ENCODE measurements around the gene AEBP1.
A peak's percentile ranks its signal among the peaks of the same experiment; 100 is the strongest.

AEBP1 gene

GRCh38 chr7:44101966-44102845 is 1.9 kb upstream of the AEBP1 start:
- peak overlapping the region; percentile 3 for H3K9ac ChIP-seq (ENCODE audit: low read depth, low read length, poor library complexity, severe bottlenecking)

GRCh38 chr7:44102846-44103565 is 1.1 kb upstream of the AEBP1 start:
- Histone ChIP-seq H3K79me2 (ENCODE audit: insufficient read depth, low read length) (peaks cover 39% of the 10 kb centered on the region), H3F3A (ENCODE audit: low read depth) (peaks cover 3% of the 10 kb centered on the region; the same call in 1 of the 2 replicates), H3K4me2 (ENCODE audit: low read depth, low read length, poor library complexity, severe bottlenecking) (peak overlapping the region; percentile 2), H3K36me3 (ENCODE audit: insufficient read depth, low read length) (no peaks in the 10 kb centered on the region), H3K4me1 (ENCODE audit: insufficient read depth, low read length, poor library complexity, severe bottlenecking) (peaks cover 60% of the 10 kb centered on the region), H3K4me3 (ENCODE audit: low read length, poor library complexity, severe bottlenecking) (no peak overlapping the region), H3K9ac (ENCODE audit: low read depth, low read length, poor library complexity, severe bottlenecking) (peak overlapping the region; percentile 47), H2AFZ (ENCODE audit: low read length) (no peak overlapping the region), H3K9me3 (ENCODE audit: insufficient read depth, low read depth, low read length) (no peaks in the 10 kb centered on the region), H3K9me2 (replicated peaks; ENCODE audit: low read depth, low read length) (no peaks in the 10 kb centered on the region), H4K20me1 (ENCODE audit: insufficient read depth, low read length, poor library complexity, severe bottlenecking) (peaks cover 28% of the 10 kb centered on the region), H3K27me3 (ENCODE audit: insufficient read depth, low read length, poor library complexity, severe bottlenecking) (no peaks in the 10 kb centered on the region)
- TF ChIP-seq EZH2phosphoT487 (IDR thresholded peaks at IDR 0.05; ENCODE audit: borderline replicate concordance) (no peak), CTCF (conservative IDR thresholded peaks at IDR 0.05; ENCODE audit: low read length) (no peak)

More at GRCh38 chr7:44101966-44102845, 1.9 kb upstream of the AEBP1 start:
- Histone ChIP-seq H3K4me2 (ENCODE audit: low read depth, low read length, poor library complexity, severe bottlenecking) (no peak overlapping the region), H3K36me3 (ENCODE audit: insufficient read depth, low read length) (no peaks in the 10 kb centered on the region), H4K20me1 (ENCODE audit: insufficient read depth, low read length, poor library complexity, severe bottlenecking) (peaks cover 26% of the 10 kb centered on the region), H3K27me3 (ENCODE audit: insufficient read depth, low read length, poor library complexity, severe bottlenecking) (no peaks in the 10 kb centered on the region), H3K4me3 (ENCODE audit: low read length, poor library complexity, severe bottlenecking) (no peak overlapping the region), H2AFZ (ENCODE audit: low read length) (no peak overlapping the region), H3K79me2 (ENCODE audit: insufficient read depth, low read length) (peaks cover 31% of the 10 kb centered on the region), H3K9me2 (replicated peaks; ENCODE audit: low read depth, low read length) (no peaks in the 10 kb centered on the region), H3K4me1 (ENCODE audit: insufficient read depth, low read length, poor library complexity, severe bottlenecking) (peaks cover 67% of the 10 kb centered on the region), H3F3A (ENCODE audit: low read depth) (peaks cover 7% of the 10 kb centered on the region; the same call in 1 of the 2 replicates), H3K9me3 (ENCODE audit: insufficient read depth, low read depth, low read length) (no peaks in the 10 kb centered on the region)
- TF ChIP-seq EZH2phosphoT487 (IDR thresholded peaks at IDR 0.05; ENCODE audit: borderline replicate concordance) (no peak), CTCF (conservative IDR thresholded peaks at IDR 0.05; ENCODE audit: low read length) (no peak)

GRCh38 chr7:44103566-44103922 is 601 bp upstream of the AEBP1 start:
- Histone ChIP-seq H3K4me3 (ENCODE audit: low read length, poor library complexity, severe bottlenecking) (peak overlapping the region; percentile 47), H3K4me1 (ENCODE audit: insufficient read depth, low read length, poor library complexity, severe bottlenecking) (peaks cover 54% of the 10 kb centered on the region), H2AFZ (ENCODE audit: low read length) (no peak overlapping the region), H3K9me3 (ENCODE audit: insufficient read depth, low read depth, low read length) (no peaks in the 10 kb centered on the region), H3K27me3 (ENCODE audit: insufficient read depth, low read length, poor library complexity, severe bottlenecking) (no peaks in the 10 kb centered on the region), H3K9ac (ENCODE audit: low read depth, low read length, poor library complexity, severe bottlenecking) (peak overlapping the region; percentile 47), H3K36me3 (ENCODE audit: insufficient read depth, low read length) (no peaks in the 10 kb centered on the region), H3K4me2 (ENCODE audit: low read depth, low read length, poor library complexity, severe bottlenecking) (peak overlapping the region; percentile 2), H4K20me1 (ENCODE audit: insufficient read depth, low read length, poor library complexity, severe bottlenecking) (peaks cover 29% of the 10 kb centered on the region), H3K9me2 (replicated peaks; ENCODE audit: low read depth, low read length) (no peaks in the 10 kb centered on the region), H3K79me2 (ENCODE audit: insufficient read depth, low read length) (peaks cover 44% of the 10 kb centered on the region), H3F3A (ENCODE audit: low read depth) (no peaks in the 10 kb centered on the region)
- TF ChIP-seq CTCF (conservative IDR thresholded peaks at IDR 0.05; ENCODE audit: low read length) = no peak
- no peak for TF ChIP-seq EZH2phosphoT487 (IDR thresholded peaks at IDR 0.05; ENCODE audit: borderline replicate concordance)

Measured in Loucy (cell line).